OCI-LY7 (cell line): ENCODE measurements around the gene INPP5K. TPM values are rescaled to one million over a fixed set of nuclear protein-coding genes. Genes with fewer than 3 reads are reported as not detected.

Source experiments
- BruUV-seq: library from RNA; stranded (reverse); fragments of 400-500 nt; replicated peaks from 2 replicates; lab custom pipeline; 2021; lab: Mats Ljungman, UMichigan
- CTCF ChIA-PET: fragments of 300-600 bp; sonication (Branson Sonifier 250); formaldehyde crosslinking; loops from one replicate; lab custom pipeline; 2022; ENCODE audit warnings: antibody characterized with exemption; ENCODE audit not compliant: unreplicated experiment; lab: Charles Lee
- POLR2A ChIA-PET: fragments of 300-600 bp; sonication (Branson Sonifier 250); formaldehyde crosslinking; loops from one replicate; lab custom pipeline; 2022; ENCODE audit warnings: antibody characterized with exemption; lab: Charles Lee
- DNase-seq: peaks from one replicate; pipeline ENCODE4 v3.0.0-alpha.2; 2015; ENCODE audit warnings: low spot score
- H2AFZ ChIP-seq: fragments of 200-600 bp; sonication (generic), shearing (Covaris generic); 2 replicates; pipeline ENCODE4 v1.6.1; 2014; ENCODE audit warnings: mild to moderate bottlenecking, antibody characterized with exemption, low read length, moderate library complexity
- H3K27ac ChIP-seq: fragments of 200-600 bp; sonication (generic); 2 replicates; pipeline ENCODE4 v1.5.1; 2014; ENCODE audit warnings: mixed run types, low read depth, mild to moderate bottlenecking, moderate library complexity, low read length, inconsistent platforms; ENCODE audit not compliant: poor library complexity, severe bottlenecking
- H3K36me3 ChIP-seq: fragments of 200-600 bp; sonication (generic); 2 replicates; pipeline ENCODE4 v1.6.1; 2014; ENCODE audit warnings: mild to moderate bottlenecking, antibody characterized with exemption, low read length, moderate library complexity, mixed read lengths; ENCODE audit not compliant: insufficient read depth
- H3K4me1 ChIP-seq: fragments of 200-600 bp; sonication (generic); 2 replicates; pipeline ENCODE4 v1.5.1; 2014; ENCODE audit warnings: mild to moderate bottlenecking, low read length; ENCODE audit not compliant: insufficient read depth, poor library complexity, severe bottlenecking
- H3K4me2 ChIP-seq: fragments of 200-600 bp; sonication (generic); 2 replicates; pipeline ENCODE4 v1.6.1; 2014; ENCODE audit warnings: mild to moderate bottlenecking, low read length
- H3K4me3 ChIP-seq: fragments of 200-600 bp; sonication (generic); 2 replicates; pipeline ENCODE4 v1.5.1; 2014; ENCODE audit warnings: mild to moderate bottlenecking, low read depth, low read length; ENCODE audit not compliant: poor library complexity, severe bottlenecking
- H3K79me2 ChIP-seq: fragments of 200-600 bp; sonication (generic); 2 replicates; pipeline ENCODE4 v1.6.1; 2016; ENCODE audit warnings: low read depth, mild to moderate bottlenecking, low read length, moderate library complexity, mixed read lengths; ENCODE audit not compliant: insufficient read depth
- H3K9me2 ChIP-seq: fragments of 200-600 bp; sonication (generic); 2 replicates; pipeline ENCODE4 v1.6.1; 2016; ENCODE audit warnings: mild to moderate bottlenecking, low read length, mixed read lengths; ENCODE audit not compliant: insufficient read depth
- H3K9me3 ChIP-seq: fragments of 200-600 bp; sonication (generic); 2 replicates; pipeline ENCODE4 v1.6.1; 2014; ENCODE audit warnings: mild to moderate bottlenecking, mixed run types, low read length, mixed read lengths
- H4K20me1 ChIP-seq: fragments of 200-600 bp; sonication (generic); 2 replicates; pipeline ENCODE4 v1.6.1; 2014; ENCODE audit warnings: mild to moderate bottlenecking, antibody characterized with exemption, low read length, moderate library complexity, mixed read lengths; ENCODE audit not compliant: insufficient read depth
- EZH2phosphoT487 ChIP-seq: fragments of 200-600 bp; sonication (generic); IDR thresholded peaks from 2 replicates; pipeline ENCODE4 v1.6.1; 2018; ENCODE audit warnings: low read depth, borderline replicate concordance, mild to moderate bottlenecking, mixed run types, antibody characterized with exemption, low read length, moderate library complexity, mixed read lengths
- intact Hi-C: fragments of 100-400 bp; cut with micrococcal nuclease; formaldehyde crosslinking; loops from one replicate; pipeline ENCODE4 v1.10.0; 2022; ENCODE audit not compliant: unreplicated experiment
- total RNA-seq, 2 experiments: library from RNA; depleted of rRNA in 1 of 2; stranded (reverse); fragments of >200 nt in 1 of 2; shearing (Covaris generic) in 1 of 2; gene quantifications; 2 replicates each; pipeline ENCODE4 v1.2.3, GENCODE V29; 2014 to 2022
- TF ChIP-seq, protein P1 (sequence below): fragments of 200-600 bp; sonication (generic); conservative IDR thresholded peaks from 2 replicates; pipeline ENCODE4 v1.5.1; 2014; ENCODE audit warnings: mild to moderate bottlenecking, antibody characterized with exemption, low read length, moderate library complexity, mixed read lengths

Gene INPP5K
- total RNA-seq, 2 experiments from 2014 or later, result 28.8 to 40.7 TPM

GRCh38 chr17:1469231-1469852, 47.1 kb downstream of the INPP5K start:
- no peak overlapping the region for H2AFZ ChIP-seq
- no peaks in the 10 kb centered on the region for H3K9me3 ChIP-seq
- no peaks in the 10 kb centered on the region for H3K9me2 ChIP-seq
- H3K27ac ChIP-seq, result no peak overlapping the region
- peaks cover 35% of the 10 kb centered on the region for H3K36me3 ChIP-seq
- ChIA-PET CTCF (no interaction called here), POLR2A (no interaction called here)
- intact Hi-C loops, result no loop called here
- H4K20me1 ChIP-seq, result no peaks in the 10 kb centered on the region
- no peak for TF ChIP-seq EZH2phosphoT487
- TF ChIP-seq, protein P1, sequence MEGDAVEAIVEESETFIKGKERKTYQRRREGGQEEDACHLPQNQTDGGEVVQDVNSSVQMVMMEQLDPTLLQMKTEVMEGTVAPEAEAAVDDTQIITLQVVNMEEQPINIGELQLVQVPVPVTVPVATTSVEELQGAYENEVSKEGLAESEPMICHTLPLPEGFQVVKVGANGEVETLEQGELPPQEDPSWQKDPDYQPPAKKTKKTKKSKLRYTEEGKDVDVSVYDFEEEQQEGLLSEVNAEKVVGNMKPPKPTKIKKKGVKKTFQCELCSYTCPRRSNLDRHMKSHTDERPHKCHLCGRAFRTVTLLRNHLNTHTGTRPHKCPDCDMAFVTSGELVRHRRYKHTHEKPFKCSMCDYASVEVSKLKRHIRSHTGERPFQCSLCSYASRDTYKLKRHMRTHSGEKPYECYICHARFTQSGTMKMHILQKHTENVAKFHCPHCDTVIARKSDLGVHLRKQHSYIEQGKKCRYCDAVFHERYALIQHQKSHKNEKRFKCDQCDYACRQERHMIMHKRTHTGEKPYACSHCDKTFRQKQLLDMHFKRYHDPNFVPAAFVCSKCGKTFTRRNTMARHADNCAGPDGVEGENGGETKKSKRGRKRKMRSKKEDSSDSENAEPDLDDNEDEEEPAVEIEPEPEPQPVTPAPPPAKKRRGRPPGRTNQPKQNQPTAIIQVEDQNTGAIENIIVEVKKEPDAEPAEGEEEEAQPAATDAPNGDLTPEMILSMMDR, result no peak
- no peak overlapping the region for H3K4me2 ChIP-seq
- H3K4me3 ChIP-seq, result no peak overlapping the region
- no peak for DNase-seq
- no peaks in the 10 kb centered on the region for H3K79me2 ChIP-seq
- peaks cover 11% of the 10 kb centered on the region for H3K4me1 ChIP-seq
- BruUV-seq, result no TSS peak

DNA sequence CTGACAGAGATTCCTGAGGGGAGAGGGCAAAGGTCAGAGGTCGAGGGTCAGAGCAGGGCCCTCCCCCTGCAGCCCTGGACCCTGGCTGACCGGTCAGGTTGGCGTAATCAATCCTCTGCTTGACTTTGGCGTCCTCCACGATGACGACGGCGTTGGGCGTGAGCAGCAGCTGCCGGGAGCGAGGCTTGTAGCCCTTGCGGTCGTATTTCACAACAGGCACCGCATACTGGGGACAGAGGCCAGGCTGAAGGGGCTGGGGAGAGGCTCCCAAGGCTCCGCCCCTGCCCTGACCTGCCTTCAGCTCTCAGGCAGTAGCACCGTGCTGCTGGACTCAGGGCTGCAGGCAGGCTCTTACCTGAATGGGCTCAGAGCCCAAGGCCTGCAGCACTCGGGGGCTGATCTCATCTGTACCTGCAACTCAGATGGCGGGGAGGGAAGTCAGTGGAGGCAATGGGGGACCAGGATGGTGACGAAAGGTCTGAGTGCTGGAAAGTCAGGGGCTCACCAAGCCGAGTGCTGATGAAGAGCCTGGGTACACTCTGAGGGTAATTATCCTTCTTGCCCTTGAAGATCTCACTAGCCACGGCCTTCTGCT, 48.4 kb downstream of the INPP5K start:
- DNase-seq, result no peak
- intact Hi-C loops, result no loop called here
- Histone ChIP-seq H3K36me3 (peaks cover 37% of the 10 kb centered on the region), H3K79me2 (no peaks in the 10 kb centered on the region), H4K20me1 (no peaks in the 10 kb centered on the region), H2AFZ (no peak overlapping the region), H3K9me3 (no peaks in the 10 kb centered on the region), H3K4me1 (peaks cover 11% of the 10 kb centered on the region), H3K27ac (no peak overlapping the region), H3K4me3 (no peak overlapping the region), H3K4me2 (no peak overlapping the region), H3K9me2 (no peaks in the 10 kb centered on the region)
- ChIA-PET POLR2A (no interaction called here), CTCF (no interaction called here)
- TF ChIP-seq, protein P1, result no peak
- TF ChIP-seq EZH2phosphoT487, result no peak
- no TSS peak for BruUV-seq

- H3K27ac ChIP-seq, result no peak overlapping the region
- H3K9me2 ChIP-seq, result no peaks in the 10 kb centered on the region
- H3K9me3 ChIP-seq, result no peaks in the 10 kb centered on the region
- H3K4me1 ChIP-seq, result peaks cover 19% of the 10 kb centered on the region
- H2AFZ ChIP-seq, result no peak overlapping the region
- ChIA-PET CTCF (no interaction called here), POLR2A (no interaction called here)
- no peak overlapping the region for H3K4me2 ChIP-seq
- no peaks in the 10 kb centered on the region for H4K20me1 ChIP-seq
- peaks cover 37% of the 10 kb centered on the region for H3K36me3 ChIP-seq
- H3K79me2 ChIP-seq, result no peaks in the 10 kb centered on the region
- BruUV-seq, result no TSS peak
- intact Hi-C loops, result no loop called here
- DNase-seq, result no peak
- TF ChIP-seq EZH2phosphoT487, result no peak
- TF ChIP-seq, protein P1, result no peak
- no peak overlapping the region for H3K4me3 ChIP-seq
Measured at GRCh38 chr17:1467258-1467657, 49.2 kb downstream of the INPP5K start.
